Epithelial cell of proximal tubule (primary cell): ENCODE data around the gene MMD. TPM values are rescaled to one million over a fixed set of nuclear protein-coding genes. Genes with fewer than 3 reads are reported as not detected.
A peak's percentile ranks its signal among the peaks of the same experiment; 100 is the strongest.

Experiments used
- DNase-seq: peaks from one replicate; pipeline ENCODE4 v3.0.0-alpha.2; 2011; ENCODE audit warnings: low read depth
- H3K4me3 ChIP-seq: 2 replicates; pipeline ENCODE4 v1.5.1; 2011; ENCODE audit warnings: low read depth, mild to moderate bottlenecking, low read length
- total RNA-seq: library from RNA; depleted of rRNA; stranded (reverse); fragments of >200 nt; gene quantifications from 2 replicates; pipeline ENCODE4 v1.2.3, GENCODE V29; 2015
- TF ChIP-seq, protein P1 (sequence below): conservative IDR thresholded peaks from 2 replicates; pipeline ENCODE4 v1.5.1; 2012; ENCODE audit warnings: low read depth, mild to moderate bottlenecking, low read length

MMD gene
- total RNA-seq, 1 donor from 2014 or later, result 34.3 TPM

DNA sequence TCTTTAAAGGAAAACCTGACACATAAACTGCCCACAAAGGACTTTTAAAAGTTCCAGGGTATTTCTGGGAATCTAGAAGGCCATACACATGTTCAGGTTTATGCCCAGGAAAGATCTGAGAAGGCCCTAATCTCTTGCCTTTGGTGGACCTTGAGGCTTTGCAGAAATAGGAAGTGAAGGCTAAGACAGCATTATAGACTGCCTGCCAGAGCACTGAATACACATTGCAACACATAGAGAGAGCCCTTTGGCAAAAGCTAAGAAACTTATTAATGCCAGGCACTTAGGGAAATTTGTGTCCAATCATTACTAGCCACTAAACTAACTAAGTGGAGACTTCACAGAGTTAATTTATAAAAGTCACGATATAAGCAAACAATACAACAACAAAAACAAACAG, 70.4 kb downstream of the MMD start:
- TF ChIP-seq, protein P1, sequence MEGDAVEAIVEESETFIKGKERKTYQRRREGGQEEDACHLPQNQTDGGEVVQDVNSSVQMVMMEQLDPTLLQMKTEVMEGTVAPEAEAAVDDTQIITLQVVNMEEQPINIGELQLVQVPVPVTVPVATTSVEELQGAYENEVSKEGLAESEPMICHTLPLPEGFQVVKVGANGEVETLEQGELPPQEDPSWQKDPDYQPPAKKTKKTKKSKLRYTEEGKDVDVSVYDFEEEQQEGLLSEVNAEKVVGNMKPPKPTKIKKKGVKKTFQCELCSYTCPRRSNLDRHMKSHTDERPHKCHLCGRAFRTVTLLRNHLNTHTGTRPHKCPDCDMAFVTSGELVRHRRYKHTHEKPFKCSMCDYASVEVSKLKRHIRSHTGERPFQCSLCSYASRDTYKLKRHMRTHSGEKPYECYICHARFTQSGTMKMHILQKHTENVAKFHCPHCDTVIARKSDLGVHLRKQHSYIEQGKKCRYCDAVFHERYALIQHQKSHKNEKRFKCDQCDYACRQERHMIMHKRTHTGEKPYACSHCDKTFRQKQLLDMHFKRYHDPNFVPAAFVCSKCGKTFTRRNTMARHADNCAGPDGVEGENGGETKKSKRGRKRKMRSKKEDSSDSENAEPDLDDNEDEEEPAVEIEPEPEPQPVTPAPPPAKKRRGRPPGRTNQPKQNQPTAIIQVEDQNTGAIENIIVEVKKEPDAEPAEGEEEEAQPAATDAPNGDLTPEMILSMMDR, result no peak

DNA sequence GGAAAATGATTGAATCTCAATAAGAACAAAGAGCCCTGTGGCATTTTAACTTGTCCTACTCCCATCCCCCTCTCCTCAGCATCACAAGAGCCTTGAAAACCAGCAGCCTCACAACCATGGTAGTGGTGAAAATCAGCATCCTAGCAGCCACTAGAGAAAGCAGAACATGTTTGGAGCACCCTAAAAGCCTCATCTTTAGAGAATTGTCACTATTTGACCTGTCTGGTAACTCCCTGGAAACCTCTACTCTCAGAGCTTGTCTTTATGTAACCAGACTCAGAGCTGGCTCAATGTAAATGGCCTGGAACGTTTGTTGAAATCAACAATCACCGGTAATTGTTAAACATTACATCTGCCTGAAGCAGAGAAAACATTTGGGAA, 70.8 kb downstream of the MMD start:
- H3K4me3 ChIP-seq, result no peak overlapping the region
- TF ChIP-seq, protein P1, result no peak
- no peak for DNase-seq

More for the DNA sequence above, 70.4 kb downstream of the MMD start:
- DNase-seq, result no peak
- H3K4me3 ChIP-seq, result no peak overlapping the region

DNA sequence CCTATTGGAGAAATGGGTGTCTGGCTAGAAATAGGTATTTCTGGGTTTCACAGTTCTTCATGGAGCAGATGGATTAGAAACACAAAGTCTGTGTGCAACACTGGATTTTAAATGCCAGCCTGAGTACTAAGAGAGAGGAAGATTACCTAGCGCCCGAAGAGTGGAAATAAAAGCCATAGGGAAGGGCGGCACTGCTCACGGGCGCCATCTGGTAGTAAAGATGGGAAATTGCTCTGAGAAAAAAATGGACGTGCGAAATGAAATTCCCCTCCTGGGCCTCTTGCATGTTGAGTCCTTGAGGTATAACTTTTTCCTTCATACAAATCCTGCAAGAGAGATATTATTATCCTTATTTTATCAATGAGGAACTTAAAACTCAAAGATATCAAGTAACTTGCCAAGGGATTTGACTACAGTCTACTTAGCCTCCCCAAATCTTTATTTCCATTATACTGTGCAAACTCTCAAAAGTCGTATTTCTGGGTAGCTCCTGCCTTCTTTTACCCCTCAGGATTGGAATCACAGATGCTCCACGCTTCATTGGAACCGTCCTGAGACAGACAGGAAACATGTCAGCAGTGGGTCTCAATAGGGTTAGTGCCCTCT, 72.8 kb downstream of the MMD start:
- no peak overlapping the region for H3K4me3 ChIP-seq
- no peak for DNase-seq
- TF ChIP-seq, protein P1, result peak; percentile 89

DNA sequence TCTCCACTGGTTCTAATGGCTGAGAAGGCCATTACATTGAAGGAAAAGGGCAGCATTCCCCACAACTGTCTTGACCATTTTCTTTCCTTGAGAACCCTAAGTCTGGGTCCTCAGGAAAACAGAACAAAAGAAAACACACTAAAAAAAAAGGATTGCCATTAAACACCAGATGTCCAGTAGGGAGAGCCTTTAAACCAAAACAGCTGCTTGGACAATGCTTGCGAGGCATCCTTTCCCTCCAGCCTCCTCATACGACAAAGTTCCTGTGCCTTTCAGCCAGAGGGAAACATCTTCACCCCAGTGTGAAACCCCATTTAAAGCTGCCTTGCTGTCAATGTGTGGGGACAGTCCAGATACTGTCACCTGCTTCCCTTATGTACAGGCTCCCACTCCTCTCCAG, 74.3 kb downstream of the MMD start:
- no peak for DNase-seq
- H3K4me3 ChIP-seq, result no peak overlapping the region
- TF ChIP-seq, protein P1, result no peak

DNA sequence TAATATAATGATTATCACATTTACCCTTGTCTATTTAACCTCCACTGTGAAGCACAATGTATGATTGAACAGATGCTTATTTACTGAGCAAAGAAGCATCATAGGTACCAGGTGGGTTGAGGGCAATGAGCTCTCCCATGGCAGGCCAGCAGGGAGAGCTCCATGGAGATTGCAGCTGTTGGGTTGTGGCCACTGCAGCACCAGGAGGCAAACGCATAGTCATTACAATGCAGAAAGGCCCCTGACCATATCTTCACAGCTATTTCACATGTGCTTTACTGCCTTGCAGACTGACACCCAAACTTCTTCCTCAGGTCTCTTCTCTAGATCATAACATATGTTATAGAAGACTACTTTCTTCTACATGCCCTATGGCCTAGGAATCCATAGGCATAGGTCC, 75.0 kb downstream of the MMD start:
- no peak for DNase-seq
- no peak overlapping the region for H3K4me3 ChIP-seq
- TF ChIP-seq, protein P1, result no peak

DNA sequence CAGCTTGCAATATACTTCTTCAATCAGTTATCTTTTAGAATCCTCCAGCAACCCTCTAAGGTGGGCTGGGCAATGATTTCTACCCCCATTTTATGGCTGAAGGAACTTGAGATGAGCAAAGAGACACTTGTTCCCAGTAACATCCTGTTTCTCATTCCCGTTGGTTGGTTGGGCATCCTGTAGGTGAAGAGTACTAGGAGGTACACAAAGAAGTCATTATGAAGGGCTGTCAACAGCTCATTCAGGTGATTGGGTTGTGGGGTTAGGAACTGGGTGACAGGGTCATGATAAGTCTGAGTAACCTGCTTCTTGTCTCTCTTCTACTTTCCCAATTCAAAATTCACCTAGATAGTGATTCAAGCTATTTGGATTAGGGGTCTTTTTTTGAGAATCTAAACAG, 76.5 kb downstream of the MMD start:
- no peak for DNase-seq
- TF ChIP-seq, protein P1, result no peak

DNA sequence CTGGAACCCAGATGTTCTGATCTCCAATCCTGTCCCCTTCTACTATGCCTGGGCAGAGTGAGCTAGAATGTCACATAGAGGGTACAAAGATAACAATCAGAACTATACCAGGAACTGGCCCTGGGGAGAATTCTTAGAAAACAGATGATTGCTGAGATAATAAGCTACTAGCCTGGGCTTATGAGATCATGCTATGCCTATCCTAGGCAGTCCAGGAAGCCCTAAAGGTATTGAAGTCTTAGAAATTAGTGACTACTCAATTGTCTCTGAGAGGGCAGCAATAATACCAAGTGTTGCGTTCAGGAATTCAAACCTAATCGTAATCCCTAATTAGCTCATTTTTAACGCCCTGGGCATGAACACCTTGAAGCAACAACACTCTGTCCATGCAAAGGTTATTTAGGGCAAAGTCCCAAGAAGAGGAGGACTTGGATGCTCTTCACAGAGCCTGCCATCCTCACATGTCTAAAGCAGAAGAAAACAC, 77.1 kb downstream of the MMD start:
- TF ChIP-seq, protein P1, result no peak
- no peak for DNase-seq
- no peak overlapping the region for H3K4me3 ChIP-seq

More for the DNA sequence above, 76.5 kb downstream of the MMD start:
- no peak overlapping the region for H3K4me3 ChIP-seq
